GM21515 (cell line): ENCODE data around the gene HEXD.

Experiments used
- ATAC-seq: cut with Tn5 transposase; IDR thresholded peaks from one replicate; pipeline ENCODE4 v1.9.1; 2021; ENCODE audit not compliant: unreplicated experiment

Gene HEXD

GRCh38 chr17:82414548-82415281 lies 3.4 kb upstream of the HEXD start:
- ATAC-seq, result no peak

- ATAC-seq, result no peak
Measured at GRCh38 chr17:82415336-82415735, 2.8 kb upstream of the HEXD start.

- no peak for ATAC-seq
Measured at GRCh38 chr17:82415786-82416185, 2.4 kb upstream of the HEXD start.

- ATAC-seq, result no peak
Measured at GRCh38 chr17:82416264-82416663, 1.9 kb upstream of the HEXD start.

- no peak for ATAC-seq
Measured at GRCh38 chr17:82416771-82417170, 1.4 kb upstream of the HEXD start.

GRCh38 chr17:82419540-82419939 lies 1.4 kb downstream of the HEXD start:
- ATAC-seq, result no peak

- no peak for ATAC-seq
Measured at GRCh38 chr17:82424001-82424862, 6.1 kb downstream of the HEXD start.

- no peak for ATAC-seq
Measured at GRCh38 chr17:82424863-82425159, 6.7 kb downstream of the HEXD start.

- ATAC-seq, result no peak
Measured at GRCh38 chr17:82428546-82428945, 10.4 kb downstream of the HEXD start.

GRCh38 chr17:82429824-82430223 lies 11.7 kb downstream of the HEXD start:
- ATAC-seq, result no peak

- no peak for ATAC-seq
Measured at GRCh38 chr17:82432017-82432416, 13.9 kb downstream of the HEXD start.

GRCh38 chr17:82433560-82434215 lies 15.5 kb downstream of the HEXD start:
- no peak for ATAC-seq

- no peak for ATAC-seq
Measured at GRCh38 chr17:82434216-82434565, 16.0 kb downstream of the HEXD start.

GRCh38 chr17:82435103-82435502 lies 17.0 kb downstream of the HEXD start:
- no peak for ATAC-seq

- no peak for ATAC-seq
Measured at GRCh38 chr17:82435601-82436583, 17.7 kb downstream of the HEXD start.

GRCh38 chr17:82436601-82437324 lies 18.6 kb downstream of the HEXD start:
- no peak for ATAC-seq

GRCh38 chr17:82437325-82437668 lies 19.1 kb downstream of the HEXD start:
- ATAC-seq, result no peak

GRCh38 chr17:82438401-82439193 lies 20.4 kb downstream of the HEXD start:
- no peak for ATAC-seq

- no peak for ATAC-seq
Measured at GRCh38 chr17:82439194-82439828, 21.2 kb downstream of the HEXD start.
